Subcutaneous abdominal adipose tissue (tissue), 5 donors: ENCODE measurements around the gene SENP8.
"Not testable (repeated sequence)": the region's sequence is repeated elsewhere in the genome, so short reads cannot be mapped to it uniquely, and the experiment has no call there.

Experiments used
- H3K27ac ChIP-seq: one replicate; pipeline ENCODE4 v1.7.0; 2013; ENCODE audit warnings: low read depth, mild to moderate bottlenecking, inconsistent platforms, low read length, moderate library complexity
- H3K27me3 ChIP-seq, 5 donors: one replicate each; pipeline ENCODE4 v1.7.0; 2013; ENCODE audit warnings: low read length in 5 of 5, inconsistent platforms in 1 of 5; ENCODE audit not compliant: control insufficient read depth in 5 of 5, insufficient read depth in 4 of 5
- H3K36me3 ChIP-seq, 5 donors: one replicate each; pipeline ENCODE4 v1.7.0; 2013; ENCODE audit warnings: low read length in 5 of 5; ENCODE audit not compliant: control insufficient read depth in 5 of 5, insufficient read depth in 5 of 5
- H3K4me1 ChIP-seq, 5 donors: one replicate each; pipeline ENCODE4 v1.7.0; 2013; ENCODE audit warnings: low read length in 5 of 5, mild to moderate bottlenecking in 3 of 5, moderate library complexity in 1 of 5; ENCODE audit not compliant: control insufficient read depth in 5 of 5, insufficient read depth in 5 of 5
- H3K4me3 ChIP-seq, 5 donors: one replicate each; pipeline ENCODE4 v1.7.0; 2013; ENCODE audit warnings: low read length in 5 of 5, low read depth in 1 of 5
- H3K9ac ChIP-seq, 5 donors: one replicate each; pipeline ENCODE4 v1.7.0; 2013; ENCODE audit warnings: low read length in 5 of 5, mild to moderate bottlenecking in 4 of 5, moderate library complexity in 3 of 5
- H3K9me3 ChIP-seq, 5 donors: one replicate each; pipeline ENCODE4 v1.7.0; 2013; ENCODE audit warnings: low read length in 5 of 5; ENCODE audit not compliant: control insufficient read depth in 5 of 5
- donor health status: healthy.
- donor health status: healthy.
- donor health status: healthy.
- donor health status: healthy.
- donor health status: healthy.

SENP8 gene

DNA sequence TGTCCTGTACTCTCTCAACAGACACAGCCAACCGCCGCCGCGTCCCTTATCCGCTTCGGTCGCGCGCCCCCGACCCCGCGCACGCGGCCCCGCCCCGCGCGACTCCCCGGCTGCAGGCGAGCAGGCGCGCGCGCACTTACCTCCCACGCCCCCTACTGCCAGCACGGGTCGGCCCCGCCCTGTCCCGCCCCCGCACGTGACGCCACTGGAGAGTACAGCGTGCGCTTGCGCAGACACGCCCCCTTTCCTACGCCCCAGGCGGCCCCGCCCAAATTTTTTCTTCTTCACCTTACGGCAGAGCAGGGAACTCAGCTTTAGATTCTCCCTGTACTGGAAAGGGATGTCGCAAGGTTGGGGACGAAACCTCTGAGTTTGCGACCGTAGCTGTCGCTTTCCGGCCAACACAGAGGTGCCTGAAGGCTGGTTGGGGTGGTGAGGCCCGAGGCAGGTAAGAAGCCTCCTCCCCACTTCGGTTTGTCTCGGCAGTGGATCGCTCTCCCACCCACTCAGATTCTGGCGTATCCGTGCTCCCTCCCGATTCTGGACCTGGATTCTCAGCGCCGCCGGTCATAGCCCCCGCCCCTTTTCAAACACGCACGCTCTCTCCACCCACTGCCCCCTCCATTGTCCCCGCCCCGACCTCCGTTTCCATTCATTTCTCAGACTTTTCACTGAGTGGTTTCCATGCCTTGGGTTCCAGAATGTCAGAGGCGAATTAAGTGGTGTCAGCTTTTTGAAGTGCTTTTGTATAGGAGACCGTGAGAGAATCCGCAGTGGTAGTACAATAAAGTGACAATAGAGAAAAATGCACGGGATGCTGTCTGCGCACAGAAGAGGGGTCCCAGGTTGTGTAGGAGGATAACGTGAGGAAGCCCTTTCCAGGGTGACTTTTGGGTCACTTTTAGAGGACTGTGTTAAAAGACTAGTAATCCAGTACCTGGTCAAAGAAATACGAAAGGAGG lies at the start of gene SENP8, which contains the start of gene MYO9A:
Gene SENP8, plus strand, starts transcription at position 387 of the 962 bp plus-strand sequence. CDS start 21,221 bp downstream, outside the sequence.
Gene MYO9A, minus strand, starts transcription at position 134 of the 962 bp plus-strand sequence. CDS start 71,587 bp downstream, outside the sequence.
- Histone ChIP-seq H3K9me3 (no peaks in the 10 kb centered on the region), H3K36me3 (no peaks in the 10 kb centered on the region), H3K27me3 (no peaks in the 10 kb centered on the region), H3K4me3 (peak within 1 kb of the TSS; percentile 94 to 100 (median 99)), H3K27ac (peak within 1 kb of the TSS; percentile 97), H3K4me1 (peaks cover 2 to 27% (median 22%) of the 10 kb centered on the region in 5 donors), H3K9ac (peak within 1 kb of the TSS; percentile 85 to 96 (median 90))

DNA sequence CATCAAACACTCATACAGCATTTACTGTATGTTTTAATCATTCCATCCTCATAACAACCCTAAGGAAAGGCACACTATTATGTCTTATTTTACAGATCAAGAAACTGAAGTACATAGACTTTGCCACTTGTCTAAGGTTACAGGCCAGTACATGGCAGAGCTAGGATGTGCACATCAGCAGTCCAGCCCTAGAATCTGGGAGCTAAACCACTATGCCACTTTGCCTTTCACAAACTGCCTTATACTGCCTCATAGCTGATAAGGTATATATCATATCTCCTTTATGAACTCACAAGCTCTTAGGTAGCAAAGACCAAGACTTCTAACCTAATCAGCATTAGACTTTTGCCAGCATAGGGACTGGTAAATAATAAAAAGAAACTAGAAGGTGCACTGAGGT lies 49.3 kb upstream of the SENP8 start:
- Histone ChIP-seq H3K9ac (no peak overlapping the region), H3K9me3 (no peaks in the 10 kb centered on the region), H3K36me3 (no peaks in the 10 kb centered on the region), H3K27ac (no peak overlapping the region), H3K27me3 (no peaks in the 10 kb centered on the region), H3K4me1 (no peaks in the 10 kb centered on the region), H3K4me3 (no peak overlapping the region)

DNA sequence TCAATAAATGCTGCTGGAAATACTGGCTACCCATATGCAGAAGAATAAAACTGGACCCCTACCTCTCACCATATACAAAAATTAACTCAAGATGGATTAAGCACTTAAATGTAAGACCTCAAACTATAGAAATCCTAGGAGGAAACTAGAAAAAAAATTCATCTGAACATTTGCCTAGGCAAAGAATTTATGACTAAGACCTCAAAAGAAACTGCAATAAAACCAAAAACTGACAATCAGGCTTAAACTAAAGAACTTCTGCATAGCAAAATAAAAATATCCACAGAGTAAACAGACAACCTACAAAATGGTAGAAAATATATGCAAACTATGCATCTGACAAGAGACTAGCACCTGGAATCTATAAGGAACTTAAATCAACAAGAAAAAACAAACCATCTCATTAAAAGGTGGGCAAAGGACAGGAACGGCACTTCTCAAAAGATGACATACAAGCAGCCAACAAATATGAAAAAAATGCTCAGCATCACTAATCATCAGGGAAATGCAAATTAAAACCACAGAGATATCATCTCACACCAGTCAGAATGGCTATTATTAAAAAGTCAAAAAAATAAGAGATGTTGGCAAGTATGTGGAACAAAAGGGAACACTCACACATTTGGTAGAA lies 47.3 kb upstream of the SENP8 start:
- no peaks in the 10 kb centered on the region for H3K36me3 ChIP-seq
- H3K9ac ChIP-seq, result no peak overlapping the region
- no peak overlapping the region for H3K27ac ChIP-seq
- no peak overlapping the region for H3K4me3 ChIP-seq
- H3K9me3 ChIP-seq, result no peaks in the 10 kb centered on the region
- no peaks in the 10 kb centered on the region for H3K4me1 ChIP-seq
- no peaks in the 10 kb centered on the region for H3K27me3 ChIP-seq

DNA sequence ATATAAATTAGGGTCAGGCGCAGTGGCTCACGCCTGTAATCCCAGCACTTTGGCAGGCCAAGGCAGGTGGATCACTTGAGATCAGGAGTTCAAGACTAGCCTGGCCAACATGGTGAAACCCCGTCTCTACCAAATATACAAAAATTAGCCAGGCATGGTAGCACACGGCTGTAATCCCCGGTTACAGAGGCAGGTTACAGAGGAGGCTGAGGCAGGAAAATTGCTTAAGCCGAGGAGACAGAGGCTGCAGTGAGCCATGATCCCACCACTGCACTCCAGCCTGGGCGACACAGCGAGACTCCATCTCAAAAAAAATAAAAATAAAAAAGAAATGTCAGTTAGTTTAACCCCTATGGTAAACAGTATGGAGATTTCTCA lies 46.8 kb upstream of the SENP8 start:
- not testable (repeated sequence) for H3K27me3 ChIP-seq, H3K4me3 ChIP-seq, H3K36me3 ChIP-seq, H3K9ac ChIP-seq, H3K9me3 ChIP-seq, H3K4me1 ChIP-seq, H3K27ac ChIP-seq

DNA sequence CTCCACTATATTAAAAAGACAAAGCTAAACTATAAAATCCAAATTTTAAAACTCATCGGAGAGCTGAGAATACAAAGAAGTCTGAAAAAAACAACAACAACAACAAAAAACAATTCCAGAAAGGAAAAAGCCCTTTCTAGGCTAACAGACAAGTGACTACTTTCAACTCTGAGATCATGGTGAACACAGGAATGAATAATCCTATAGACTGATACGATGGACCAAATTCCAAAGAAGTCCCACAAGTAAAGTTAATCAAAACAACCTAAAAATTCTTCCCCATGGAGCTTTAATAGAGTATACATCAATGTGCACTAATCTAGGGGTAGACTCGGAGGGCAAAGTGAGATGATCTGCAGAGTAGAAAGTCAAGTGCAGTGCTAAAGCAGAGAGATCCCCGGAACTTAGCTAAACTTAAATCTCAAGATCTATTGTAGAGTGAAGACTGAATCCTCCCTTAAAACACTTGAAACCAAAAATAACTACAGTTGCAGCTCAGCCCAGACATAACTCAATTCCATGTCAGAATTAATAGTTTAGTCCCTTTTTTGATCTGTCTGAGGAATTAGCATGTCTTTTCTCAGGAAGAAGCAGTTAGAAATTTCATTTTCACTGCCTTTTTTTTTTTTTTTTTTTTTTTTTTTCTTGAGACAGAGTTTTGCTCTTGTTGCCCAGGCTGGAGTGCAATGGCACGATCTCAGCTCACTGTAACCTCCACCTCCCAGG lies 43.7 kb upstream of the SENP8 start:
- H3K9ac ChIP-seq, result no peak overlapping the region
- H3K36me3 ChIP-seq, result no peaks in the 10 kb centered on the region
- H3K9me3 ChIP-seq, result no peaks in the 10 kb centered on the region
- H3K4me1 ChIP-seq, result no peaks in the 10 kb centered on the region
- H3K27ac ChIP-seq, result no peak overlapping the region
- no peak overlapping the region for H3K4me3 ChIP-seq
- H3K27me3 ChIP-seq, result no peaks in the 10 kb centered on the region

DNA sequence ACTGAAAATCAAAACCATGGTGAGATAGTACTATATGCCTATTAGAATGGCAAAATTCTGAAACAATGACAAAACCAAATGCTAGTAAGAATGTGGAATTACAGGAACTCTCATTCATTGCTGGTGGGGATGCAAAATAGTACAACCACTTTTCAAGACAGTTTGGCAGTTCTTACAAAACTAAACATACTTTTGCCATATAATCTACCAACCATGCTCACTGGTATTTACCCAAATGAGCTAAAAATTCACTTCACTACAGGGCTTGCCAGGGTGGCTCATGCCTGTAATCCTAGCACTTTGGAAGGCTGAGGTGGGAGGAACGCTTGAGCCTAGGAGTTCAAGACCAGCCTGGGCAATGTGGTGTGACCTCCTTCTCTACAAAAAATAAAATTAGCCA lies 40.3 kb upstream of the SENP8 start:
- H3K4me1 ChIP-seq, result no peaks in the 10 kb centered on the region
- no peak overlapping the region for H3K9ac ChIP-seq
- H3K27me3 ChIP-seq, result no peaks in the 10 kb centered on the region
- H3K9me3 ChIP-seq, result no peaks in the 10 kb centered on the region
- no peaks in the 10 kb centered on the region for H3K36me3 ChIP-seq
- H3K27ac ChIP-seq, result no peak overlapping the region
- H3K4me3 ChIP-seq, result no peak overlapping the region

DNA sequence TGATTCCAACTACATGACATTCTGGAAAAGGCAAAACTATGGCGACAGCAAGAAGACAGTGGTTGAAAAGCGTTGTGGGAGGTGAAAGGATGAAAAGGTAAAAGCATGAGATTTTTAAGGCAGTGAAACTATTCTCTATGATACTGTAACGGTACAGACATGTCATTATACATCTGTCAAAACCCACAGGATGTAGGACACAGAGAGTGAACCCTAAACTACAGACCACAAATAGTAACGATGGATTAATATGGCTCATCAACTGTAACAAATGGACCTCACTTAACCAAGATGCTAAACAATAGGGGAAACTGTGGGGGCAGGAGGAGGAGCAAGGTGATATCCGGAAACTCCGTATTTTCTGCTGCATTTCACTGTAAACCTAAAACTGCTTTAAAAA lies 39.3 kb upstream of the SENP8 start:
- Histone ChIP-seq H3K9ac (no peak overlapping the region), H3K27me3 (no peaks in the 10 kb centered on the region), H3K4me3 (no peak overlapping the region), H3K27ac (no peak overlapping the region), H3K4me1 (no peaks in the 10 kb centered on the region), H3K36me3 (no peaks in the 10 kb centered on the region), H3K9me3 (no peaks in the 10 kb centered on the region)

DNA sequence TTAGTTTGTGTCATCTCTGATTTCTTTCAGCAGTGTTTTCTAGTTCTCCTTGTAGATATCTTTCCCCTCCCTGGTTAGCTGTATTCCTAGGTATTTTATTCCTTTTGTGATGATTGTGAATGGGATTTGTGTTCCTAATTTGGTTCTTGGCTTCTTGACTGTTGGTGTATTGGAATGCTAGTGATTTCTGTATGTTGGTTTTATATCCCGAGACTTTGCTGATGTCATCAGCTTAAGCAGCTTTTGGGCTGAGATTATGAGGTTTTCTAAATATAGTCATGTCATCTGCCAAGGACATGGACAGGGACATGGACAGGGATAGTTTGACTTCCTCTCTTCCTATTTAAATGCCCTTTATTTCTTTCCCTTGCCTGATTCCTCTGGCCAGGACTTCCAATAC lies 36.0 kb upstream of the SENP8 start:
- Histone ChIP-seq H3K9me3 (no peaks in the 10 kb centered on the region), H3K4me1 (no peaks in the 10 kb centered on the region), H3K4me3 (no peak overlapping the region), H3K27ac (no peak overlapping the region), H3K27me3 (no peaks in the 10 kb centered on the region), H3K9ac (no peak overlapping the region), H3K36me3 (peaks cover 0 to 3% (median 0%) of the 10 kb centered on the region in 5 donors)

DNA sequence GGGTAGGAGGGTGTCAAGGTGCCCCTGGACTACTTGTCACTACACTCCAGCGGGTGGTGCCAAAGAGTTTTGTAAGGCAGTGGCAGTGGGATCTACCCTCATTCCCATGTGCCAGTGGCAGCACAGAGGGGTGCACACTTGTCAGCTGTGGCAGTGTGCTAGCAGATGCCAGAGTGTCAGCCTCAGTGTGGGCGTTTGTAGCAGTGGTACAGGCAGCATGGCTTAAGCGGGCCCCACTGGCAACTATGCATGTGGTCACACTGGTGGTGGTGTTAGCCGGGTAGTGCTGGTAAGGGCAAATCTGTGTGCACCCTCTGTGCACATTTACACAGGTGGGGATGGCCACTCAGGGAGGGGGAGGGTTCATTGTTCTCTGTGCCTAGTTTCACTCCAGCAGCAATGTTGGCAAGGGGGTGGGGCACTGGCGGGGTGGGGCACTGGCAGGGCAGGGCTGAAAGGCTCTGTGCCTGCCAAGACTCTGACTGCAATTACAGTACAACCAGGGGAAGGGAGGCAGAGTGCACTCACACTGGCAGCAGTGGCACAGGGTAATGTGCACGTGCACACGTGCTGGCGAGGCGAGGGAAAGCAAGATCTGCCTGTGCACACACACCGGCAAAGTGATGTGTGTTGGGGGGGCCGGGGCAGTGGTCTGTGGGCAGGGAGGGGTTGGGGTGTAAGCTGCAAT lies 32.0 kb upstream of the SENP8 start:
- Histone ChIP-seq H3K27me3 (no peaks in the 10 kb centered on the region), H3K4me1 (no peaks in the 10 kb centered on the region), H3K9ac (no peak overlapping the region), H3K36me3 (peaks cover 0 to 3% (median 0%) of the 10 kb centered on the region in 5 donors), H3K4me3 (no peak overlapping the region), H3K9me3 (no peaks in the 10 kb centered on the region), H3K27ac (no peak overlapping the region)
